ENCODE results near the gene ITGA4.
A peak's percentile ranks its signal among the peaks of the same experiment; 100 is the strongest.

- TF ChIP-seq KAT7 (CRISPR knock-in tag; IDR thresholded peaks at IDR 0.05; ENCODE audit: borderline replicate concordance) (peak; percentile 35; the same call in 1 of the 2 replicates), MAX (CRISPR knock-in tag; IDR thresholded peaks at IDR 0.05) (peak; percentile 77), CTCF (IDR thresholded peaks at IDR 0.05) (peak; percentile 45), ZNF219 (CRISPR knock-in tag; IDR thresholded peaks at IDR 0.05; ENCODE audit: borderline replicate concordance) (no peak), NR3C1 (CRISPR knock-in tag; conservative IDR thresholded peaks at IDR 0.05; ENCODE audit: low read depth) (no peak), TEAD4 (CRISPR knock-in tag; IDR thresholded peaks at IDR 0.05) (no peak), FOXJ3 (CRISPR knock-in tag; IDR thresholded peaks at IDR 0.05; ENCODE audit: borderline replicate concordance) (no peak), ATF3 (CRISPR knock-in tag; conservative IDR thresholded peaks at IDR 0.05) (no peak), RORB (CRISPR knock-in tag; IDR thresholded peaks at IDR 0.05) (no peak), MXD4 (CRISPR knock-in tag; IDR thresholded peaks at IDR 0.05; ENCODE audit: borderline replicate concordance) (no peak)
Measured at GRCh38 chr2:181457121-181457740, at the start of gene ITGA4.
